Fibroblast of lung (primary cell): Measurements from ENCODE around the gene SLC45A1. TPM values are rescaled to one million over a fixed set of nuclear protein-coding genes. Genes with fewer than 3 reads are reported as not detected.

ENCODE experiments used
- DNase-seq, 2 donors: peaks; one replicate each; pipeline versions ENCODE4 v3.0.0 to v3.0.0-alpha.2; 2010; ENCODE audit warnings: low read depth in 2 of 2
- H2AFZ ChIP-seq: 2 replicates; pipeline ENCODE4 v1.5.1; 2012; ENCODE audit warnings: low read length, control low read depth, inconsistent platforms
- H3K27ac ChIP-seq: 2 replicates; pipeline ENCODE4 v1.5.1; 2011; ENCODE audit warnings: low read length, control low read depth; ENCODE audit not compliant: insufficient read depth
- H3K27me3 ChIP-seq: 2 replicates; pipeline ENCODE4 v1.5.1; 2011; ENCODE audit warnings: mild to moderate bottlenecking, low read length; ENCODE audit not compliant: control insufficient read depth, insufficient read depth
- H3K36me3 ChIP-seq: 2 replicates; pipeline ENCODE4 v1.5.1; 2011; ENCODE audit warnings: low read length; ENCODE audit not compliant: control insufficient read depth, insufficient read depth
- H3K4me1 ChIP-seq: 2 replicates; pipeline ENCODE4 v1.5.1; 2011; ENCODE audit warnings: low read length; ENCODE audit not compliant: control insufficient read depth, insufficient read depth; ENCODE audit errors: extremely low read depth
- H3K4me2 ChIP-seq: 2 replicates; pipeline ENCODE4 v1.5.1; 2011; ENCODE audit warnings: low read length, control low read depth; ENCODE audit not compliant: insufficient read depth; ENCODE audit errors: extremely low read depth
- H3K4me3 ChIP-seq, 4 experiments: fragments of 200-600 bp in 1 of 4; sonication (generic) in 1 of 4; replicated peaks in 1 of 4; 2 replicates each; pipeline ENCODE4 v1.5.1; 2011 to 2016; ENCODE audit warnings: low read length in 4 of 4, low read depth in 3 of 4, mild to moderate bottlenecking in 3 of 4, control low read depth in 2 of 4, inconsistent platforms in 1 of 4, mixed read lengths in 1 of 4; ENCODE audit not compliant: insufficient read depth in 1 of 4; ENCODE audit errors: control extremely low read depth in 1 of 4
- H3K79me2 ChIP-seq: 2 replicates; pipeline ENCODE4 v1.5.1; 2012; ENCODE audit warnings: mild to moderate bottlenecking, low read length, inconsistent platforms; ENCODE audit not compliant: control insufficient read depth, insufficient read depth
- H3K9ac ChIP-seq: 2 replicates; pipeline ENCODE4 v1.5.1; 2011; ENCODE audit warnings: mild to moderate bottlenecking, low read length, control low read depth; ENCODE audit not compliant: insufficient read depth
- H3K9me3 ChIP-seq: 2 replicates; pipeline ENCODE4 v1.5.1; 2012; ENCODE audit warnings: low read depth, low read length; ENCODE audit not compliant: control insufficient read depth, insufficient read depth
- H4K20me1 ChIP-seq: 2 replicates; pipeline ENCODE4 v1.5.1; 2011; ENCODE audit warnings: low read length; ENCODE audit not compliant: control insufficient read depth, insufficient read depth; ENCODE audit errors: extremely low read depth
- EZH2 ChIP-seq: IDR thresholded peaks from 2 replicates; pipeline ENCODE4 v1.5.1; 2012; ENCODE audit warnings: low read length, control low read depth, mild to moderate bottlenecking; ENCODE audit errors: missing control alignments
- polyA plus RNA-seq, 2 donors: library from polyadenylated mRNA; depleted of rRNA in 1 of 2; stranded (reverse) in 1 of 2; unstranded in 1 of 2; fragments of >200 nt; gene quantifications; 2 replicates each; pipeline ENCODE4 v1.2.1, GENCODE V29; 2011 to 2012; ENCODE audit warnings: missing spikeins in 1 of 2
- total RNA-seq: library from RNA; depleted of rRNA; stranded (reverse); fragments of >200 nt; gene quantifications from 2 replicates; pipeline ENCODE4 v1.2.1, GENCODE V29; 2014
- TF ChIP-seq, protein P1 (sequence below), 2 donors: IDR thresholded peaks in 1 of 2; conservative IDR thresholded peaks in 1 of 2; 1 replicate in 1 of 2; 2 replicates in 1 of 2; pipeline ENCODE4 v1.5.1; 2011 to 2012; ENCODE audit warnings: low read length in 2 of 2, control low read depth in 1 of 2, inconsistent platforms in 1 of 2, low read depth in 1 of 2, mild to moderate bottlenecking in 1 of 2

The SLC45A1 gene
- total and polyA plus RNA-seq, 2 donors (not counting 1 experiment from before 2014, with no cell fraction given), result 2.1 to 2.6 TPM

DNA sequence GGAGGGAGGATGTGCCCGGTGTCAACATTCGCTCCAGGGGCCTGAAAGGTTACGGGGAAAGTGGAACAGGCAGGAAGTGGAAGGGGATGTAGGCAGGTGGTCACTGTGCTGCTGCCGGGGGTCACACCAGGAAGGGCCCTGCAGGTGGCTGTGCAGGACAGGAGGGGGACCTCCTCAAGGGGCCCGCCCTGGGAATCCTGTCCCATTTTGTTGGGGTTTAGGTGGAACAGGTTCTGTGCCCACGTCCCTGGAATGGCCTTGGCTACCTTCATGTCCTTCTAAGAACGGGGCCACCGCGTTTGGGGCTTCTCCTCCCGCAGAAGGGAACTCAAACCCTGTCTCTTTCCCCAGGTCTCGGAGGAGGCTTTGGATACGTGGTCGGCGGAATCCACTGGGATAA is 11.9 kb downstream of the SLC45A1 start:
- Histone ChIP-seq H3K4me1 (no peaks in the 10 kb centered on the region), H3K9me3 (no peaks in the 10 kb centered on the region), H3K4me3 (no peak overlapping the region), H4K20me1 (no peaks in the 10 kb centered on the region), H3K79me2 (no peaks in the 10 kb centered on the region), H3K9ac (no peak overlapping the region), H3K27me3 (no peaks in the 10 kb centered on the region), H3K27ac (no peak overlapping the region), H2AFZ (no peak overlapping the region), H3K36me3 (no peaks in the 10 kb centered on the region), H3K4me2 (no peak overlapping the region)
- DNase-seq, result no peak
- TF ChIP-seq EZH2, result no peak
- TF ChIP-seq, protein P1, sequence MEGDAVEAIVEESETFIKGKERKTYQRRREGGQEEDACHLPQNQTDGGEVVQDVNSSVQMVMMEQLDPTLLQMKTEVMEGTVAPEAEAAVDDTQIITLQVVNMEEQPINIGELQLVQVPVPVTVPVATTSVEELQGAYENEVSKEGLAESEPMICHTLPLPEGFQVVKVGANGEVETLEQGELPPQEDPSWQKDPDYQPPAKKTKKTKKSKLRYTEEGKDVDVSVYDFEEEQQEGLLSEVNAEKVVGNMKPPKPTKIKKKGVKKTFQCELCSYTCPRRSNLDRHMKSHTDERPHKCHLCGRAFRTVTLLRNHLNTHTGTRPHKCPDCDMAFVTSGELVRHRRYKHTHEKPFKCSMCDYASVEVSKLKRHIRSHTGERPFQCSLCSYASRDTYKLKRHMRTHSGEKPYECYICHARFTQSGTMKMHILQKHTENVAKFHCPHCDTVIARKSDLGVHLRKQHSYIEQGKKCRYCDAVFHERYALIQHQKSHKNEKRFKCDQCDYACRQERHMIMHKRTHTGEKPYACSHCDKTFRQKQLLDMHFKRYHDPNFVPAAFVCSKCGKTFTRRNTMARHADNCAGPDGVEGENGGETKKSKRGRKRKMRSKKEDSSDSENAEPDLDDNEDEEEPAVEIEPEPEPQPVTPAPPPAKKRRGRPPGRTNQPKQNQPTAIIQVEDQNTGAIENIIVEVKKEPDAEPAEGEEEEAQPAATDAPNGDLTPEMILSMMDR (conservative IDR thresholded peaks at IDR 0.05 in 1 of 2, IDR thresholded peaks at IDR 0.05 in 1 of 2; ENCODE audit: low read depth in 1 of 2, low read length in 2 of 2), result no peak

DNA sequence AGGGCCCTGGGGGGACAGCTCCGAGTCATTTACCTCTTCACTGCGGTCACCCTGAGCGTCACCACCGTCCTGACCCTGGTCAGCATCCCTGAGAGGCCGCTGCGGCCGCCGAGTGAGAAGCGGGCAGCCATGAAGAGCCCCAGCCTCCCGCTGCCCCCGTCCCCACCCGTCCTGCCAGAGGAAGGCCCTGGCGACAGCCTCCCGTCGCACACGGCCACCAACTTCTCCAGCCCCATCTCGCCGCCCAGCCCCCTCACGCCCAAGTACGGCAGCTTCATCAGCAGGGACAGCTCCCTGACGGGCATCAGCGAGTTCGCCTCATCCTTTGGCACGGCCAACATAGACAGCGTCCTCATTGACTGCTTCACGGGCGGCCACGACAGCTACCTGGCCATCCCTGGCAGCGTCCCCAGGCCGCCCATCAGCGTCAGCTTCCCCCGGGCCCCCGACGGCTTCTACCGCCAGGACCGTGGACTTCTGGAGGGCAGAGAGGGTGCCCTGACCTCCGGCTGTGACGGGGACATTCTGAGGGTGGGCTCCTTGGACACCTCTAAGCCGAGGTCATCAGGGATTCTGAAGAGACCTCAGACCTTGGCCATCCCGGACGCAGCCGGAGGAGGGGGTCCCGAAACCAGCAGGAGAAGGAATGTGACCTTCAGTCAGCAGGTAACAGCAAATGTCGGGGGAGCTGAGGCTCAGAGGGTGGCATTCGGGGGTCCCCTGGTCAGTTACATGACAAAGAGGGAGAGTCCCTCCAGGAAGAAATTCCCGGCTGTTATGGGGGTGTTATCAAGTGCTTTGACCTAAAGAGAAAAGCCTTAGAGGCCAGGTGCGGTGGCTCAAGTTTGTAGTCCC is 12.6 kb downstream of the SLC45A1 start:
- H3K27me3 ChIP-seq, result no peaks in the 10 kb centered on the region
- H4K20me1 ChIP-seq, result no peaks in the 10 kb centered on the region
- H3K9ac ChIP-seq, result no peak overlapping the region
- no peaks in the 10 kb centered on the region for H3K9me3 ChIP-seq
- H2AFZ ChIP-seq, result no peak overlapping the region
- H3K27ac ChIP-seq, result no peak overlapping the region
- no peaks in the 10 kb centered on the region for H3K4me1 ChIP-seq
- no peaks in the 10 kb centered on the region for H3K79me2 ChIP-seq
- no peak for DNase-seq
- TF ChIP-seq EZH2, result no peak
- TF ChIP-seq, protein P1 (conservative IDR thresholded peaks at IDR 0.05 in 1 of 2, IDR thresholded peaks at IDR 0.05 in 1 of 2; ENCODE audit: low read depth in 1 of 2, low read length in 2 of 2), result no peak
- no peaks in the 10 kb centered on the region for H3K36me3 ChIP-seq
- H3K4me2 ChIP-seq, result no peak overlapping the region
- H3K4me3 ChIP-seq, result no peak overlapping the region

DNA sequence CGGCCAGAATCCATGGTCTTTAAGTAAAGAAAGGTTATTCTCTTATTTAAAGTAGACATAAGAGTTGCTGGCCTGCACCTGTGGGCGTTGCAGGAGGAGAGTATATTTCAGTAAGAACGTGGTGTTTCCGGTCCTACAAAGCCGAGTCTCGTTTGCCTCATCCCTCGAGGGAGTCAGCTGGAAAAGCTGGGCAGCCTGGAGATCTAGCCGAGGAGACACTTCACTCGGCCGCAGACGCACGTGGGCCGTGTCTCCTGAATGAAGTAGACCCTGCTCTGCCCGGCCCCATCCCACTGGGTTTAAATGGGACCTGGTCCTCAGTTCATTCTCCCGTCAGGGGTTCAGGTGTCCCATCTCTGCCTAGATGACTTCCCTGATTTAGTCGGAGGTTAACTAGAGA is 14.9 kb downstream of the SLC45A1 start:
- DNase-seq, result no peak
- H3K9ac ChIP-seq, result no peak overlapping the region
- no peaks in the 10 kb centered on the region for H4K20me1 ChIP-seq
- no peak overlapping the region for H2AFZ ChIP-seq
- H3K27me3 ChIP-seq, result no peaks in the 10 kb centered on the region
- H3K9me3 ChIP-seq, result no peaks in the 10 kb centered on the region
- no peaks in the 10 kb centered on the region for H3K4me1 ChIP-seq
- H3K79me2 ChIP-seq, result no peaks in the 10 kb centered on the region
- no peak overlapping the region for H3K4me3 ChIP-seq
- no peak overlapping the region for H3K27ac ChIP-seq
- H3K4me2 ChIP-seq, result no peak overlapping the region
- TF ChIP-seq, protein P1 (conservative IDR thresholded peaks at IDR 0.05 in 1 of 2, IDR thresholded peaks at IDR 0.05 in 1 of 2; ENCODE audit: low read depth in 1 of 2, low read length in 2 of 2), result no peak
- no peak for TF ChIP-seq EZH2
- H3K36me3 ChIP-seq, result no peaks in the 10 kb centered on the region
